Neuronal stem cell (in vitro differentiated cells): Measurements from ENCODE around the gene MS4A18.
A peak's percentile ranks its signal among the peaks of the same experiment; 100 is the strongest.

Source experiments
- DNase-seq: peaks from one replicate; pipeline ENCODE4 v3.0.0-alpha.2; 2013; ENCODE audit warnings: low spot score
- H2AFZ ChIP-seq: one replicate; pipeline ENCODE4 v1.6.1; 2013; ENCODE audit warnings: mild to moderate bottlenecking, low read length, inconsistent platforms
- H2AK5ac ChIP-seq: 2 replicates; pipeline ENCODE4 v1.6.1; 2013; ENCODE audit warnings: low read depth, mild to moderate bottlenecking, inconsistent platforms, low read length, moderate library complexity, mixed read lengths
- H2BK120ac ChIP-seq: 2 replicates; pipeline ENCODE4 v1.6.1; 2013; ENCODE audit warnings: low read depth, mild to moderate bottlenecking, inconsistent platforms, low read length, moderate library complexity, mixed read lengths
- H2BK12ac ChIP-seq: one replicate; pipeline ENCODE4 v1.6.1; 2013; ENCODE audit warnings: low read length, inconsistent platforms
- H2BK15ac ChIP-seq: 2 replicates; pipeline ENCODE4 v1.6.1; 2013; ENCODE audit warnings: mild to moderate bottlenecking, low read length, inconsistent platforms, mixed read lengths
- H2BK5ac ChIP-seq: one replicate; pipeline ENCODE4 v1.6.1; 2013; ENCODE audit warnings: inconsistent platforms, mild to moderate bottlenecking, low read length, moderate library complexity
- H3K14ac ChIP-seq: one replicate; pipeline ENCODE4 v1.6.1; 2013; ENCODE audit warnings: low read length, inconsistent platforms
- H3K18ac ChIP-seq: 2 replicates; pipeline ENCODE4 v1.6.1; 2013; ENCODE audit warnings: low read length, inconsistent platforms
- H3K23ac ChIP-seq: 2 replicates; pipeline ENCODE4 v1.6.1; 2013; ENCODE audit warnings: low read depth, mild to moderate bottlenecking, mixed read lengths, low read length, inconsistent platforms; ENCODE audit not compliant: poor library complexity
- H3K27ac ChIP-seq: replicated peaks from 3 replicates; pipeline ENCODE4 v1.5.1; 2013; ENCODE audit warnings: low read length, inconsistent platforms
- H3K27me3 ChIP-seq, 3 experiments: 2 replicates each; pipeline ENCODE4 v1.6.1; 2013; ENCODE audit warnings: low read length in 3 of 3, mild to moderate bottlenecking in 2 of 3, inconsistent platforms in 1 of 3, low read depth in 1 of 3, mixed read lengths in 1 of 3, moderate library complexity in 1 of 3; ENCODE audit not compliant: control insufficient read depth in 3 of 3, insufficient read depth in 3 of 3
- H3K36me3 ChIP-seq, 2 donors: replicated peaks in 1 of 2; 2 replicates each; pipeline ENCODE4 v1.6.1; 2013; ENCODE audit warnings: low read length in 2 of 2; ENCODE audit not compliant: control insufficient read depth in 2 of 2, insufficient read depth in 2 of 2
- H3K4ac ChIP-seq: 2 replicates; pipeline ENCODE4 v1.6.1; 2013; ENCODE audit warnings: inconsistent platforms, mild to moderate bottlenecking, low read length, moderate library complexity
- H3K4me1 ChIP-seq, 2 donors: 1 replicate in 1 of 2; 2 replicates in 1 of 2; pipeline ENCODE4 v1.6.1; 2013; ENCODE audit warnings: low read length in 2 of 2, low read depth in 1 of 2; ENCODE audit not compliant: control insufficient read depth in 2 of 2, insufficient read depth in 1 of 2
- H3K4me2 ChIP-seq: one replicate; pipeline ENCODE4 v1.6.1; 2013; ENCODE audit warnings: mild to moderate bottlenecking, low read length, inconsistent platforms; ENCODE audit not compliant: insufficient read depth, poor library complexity, severe bottlenecking
- H3K4me3 ChIP-seq, 2 donors: 2 replicates each; pipeline ENCODE4 v1.5.1; 2013; ENCODE audit warnings: low read length in 2 of 2, mild to moderate bottlenecking in 2 of 2, inconsistent platforms in 1 of 2, moderate library complexity in 1 of 2
- H3K79me1 ChIP-seq: one replicate; pipeline ENCODE4 v1.6.1; 2013; ENCODE audit warnings: low read depth, mild to moderate bottlenecking, inconsistent platforms, low read length, moderate library complexity
- H3K9ac ChIP-seq: one replicate; pipeline ENCODE4 v1.6.1; 2013; ENCODE audit warnings: mild to moderate bottlenecking, low read depth, low read length, inconsistent platforms; ENCODE audit not compliant: poor library complexity
- H3K9me3 ChIP-seq, 2 donors: replicated peaks in 1 of 2; 2 replicates each; pipeline versions ENCODE3 to v1.6.1; 2013; ENCODE audit warnings: low read length in 2 of 2, mild to moderate bottlenecking in 2 of 2, inconsistent platforms in 1 of 2, low read depth in 1 of 2, mixed read lengths in 1 of 2, moderate library complexity in 1 of 2; ENCODE audit not compliant: control insufficient read depth in 2 of 2, insufficient read depth in 1 of 2
- H4K8ac ChIP-seq: one replicate; pipeline ENCODE4 v1.6.1; 2013; ENCODE audit warnings: low read depth, mild to moderate bottlenecking, inconsistent platforms, low read length, moderate library complexity
- H4K91ac ChIP-seq: one replicate; pipeline ENCODE4 v1.6.1; 2013; ENCODE audit warnings: low read length, low read depth, mild to moderate bottlenecking, inconsistent platforms; ENCODE audit not compliant: poor library complexity
- WGBS, 2 donors: extraction: QIAGEN DNeasy Blood & Tissue Kit; methylation state at CpG; one replicate each; pipeline ENCODE4 v1.1.7; 2013; ENCODE audit warnings: missing lambda C conversion rate in 2 of 2, mixed read lengths in 1 of 2; ENCODE audit not compliant: insufficient read length in 2 of 2, insufficient replicate concordance in 1 of 2; ENCODE audit errors: extremely low coverage in 2 of 2; 5-methylcytosine and 5-hydroxymethylcytosine counted together

Gene MS4A18

DNA sequence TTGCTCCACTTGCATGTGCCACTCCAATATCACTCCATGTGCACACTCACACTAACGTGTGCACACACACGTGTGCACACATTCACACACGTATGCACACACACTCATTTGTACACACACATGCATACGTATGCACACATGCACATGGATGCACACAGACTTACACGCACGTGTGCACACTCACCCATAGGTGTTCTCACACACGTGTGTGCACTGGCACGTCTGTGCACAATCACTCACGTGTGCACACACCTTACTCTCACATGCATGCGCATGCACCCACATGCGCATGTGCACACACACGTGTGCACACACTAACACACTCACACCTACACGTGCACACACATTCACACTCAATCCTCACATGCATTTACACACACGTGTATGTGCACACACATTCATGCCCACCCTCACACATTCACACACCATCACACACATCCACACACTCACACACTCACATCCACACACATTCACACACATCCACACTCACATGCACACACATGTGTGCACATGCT lies 22.9 kb downstream of the MS4A18 start:
- Histone ChIP-seq H3K4me2 (no peak overlapping the region), H2BK15ac (no peak overlapping the region), H2AK5ac (no peak overlapping the region), H3K27me3 (peaks cover 0 to 3% (median 0%) of the 10 kb centered on the region in 3 experiments), H2BK120ac (no peak overlapping the region), H3K9ac (no peak overlapping the region), H3K14ac (no peak overlapping the region), H2BK12ac (no peak overlapping the region), H3K9me3 (peaks cover 0 to 8% of the 10 kb centered on the region in 2 donors), H3K4me1 (peaks cover 0 to 3% of the 10 kb centered on the region in 2 donors), H3K4ac (no peak overlapping the region), H2BK5ac (no peak overlapping the region), H3K23ac (peak overlapping the region; percentile 9), H2AFZ (no peak overlapping the region), H4K8ac (no peak overlapping the region), H4K91ac (no peak overlapping the region), H3K27ac (no peak overlapping the region), H3K36me3 (peaks cover 0 to 2% of the 10 kb centered on the region in 2 donors), H3K79me1 (no peaks in the 10 kb centered on the region), H3K18ac (no peak overlapping the region), H3K4me3 (peak overlapping the region in 1 of 2 donors; percentile 70)
- no peak for DNase-seq
- no CpG with 5 or more reads among the region's 14 CpGs for WGBS, 2 donors

GRCh38 chr11:60748225-60748624 lies 23.7 kb downstream of the MS4A18 start:
- Histone ChIP-seq H4K91ac (no peak overlapping the region), H3K18ac (no peak overlapping the region), H3K36me3 (peaks cover 0 to 2% of the 10 kb centered on the region in 2 donors), H3K9me3 (peaks cover 0 to 8% of the 10 kb centered on the region in 2 donors), H3K4me1 (peaks cover 0 to 3% of the 10 kb centered on the region in 2 donors), H3K4me2 (no peak overlapping the region), H3K4me3 (no peak overlapping the region), H3K23ac (no peak overlapping the region), H3K4ac (no peak overlapping the region), H3K9ac (no peak overlapping the region), H3K27me3 (peaks cover 0 to 3% (median 0%) of the 10 kb centered on the region in 3 experiments), H2BK5ac (no peak overlapping the region), H3K14ac (no peak overlapping the region), H4K8ac (no peak overlapping the region), H2AFZ (no peak overlapping the region), H2BK12ac (no peak overlapping the region), H2BK120ac (no peak overlapping the region), H2AK5ac (no peak overlapping the region), H3K79me1 (no peaks in the 10 kb centered on the region), H2BK15ac (no peak overlapping the region), H3K27ac (no peak overlapping the region)
- no peak for DNase-seq
- no CpG with 5 or more reads among the region's 17 CpGs for WGBS, 2 donors

GRCh38 chr11:60748821-60749220 lies 24.3 kb downstream of the MS4A18 start:
- H3K27me3 ChIP-seq, result peaks cover 0 to 3% (median 0%) of the 10 kb centered on the region in 3 experiments
- H3K9ac ChIP-seq, result no peak overlapping the region
- H2AK5ac ChIP-seq, result no peak overlapping the region
- H4K91ac ChIP-seq, result no peak overlapping the region
- no peak overlapping the region for H2BK15ac ChIP-seq
- no peak overlapping the region for H3K4ac ChIP-seq
- no peak overlapping the region for H3K4me2 ChIP-seq
- peaks cover 0 to 6% of the 10 kb centered on the region in 2 donors for H3K9me3 ChIP-seq
- no peak overlapping the region for H2BK12ac ChIP-seq
- H3K4me3 ChIP-seq, result no peak overlapping the region
- no peak for DNase-seq
- no peak overlapping the region for H3K18ac ChIP-seq
- no peak overlapping the region for H4K8ac ChIP-seq
- peaks cover 0 to 3% of the 10 kb centered on the region in 2 donors for H3K4me1 ChIP-seq
- peaks cover 0 to 2% of the 10 kb centered on the region in 2 donors for H3K36me3 ChIP-seq
- no peak overlapping the region for H2BK120ac ChIP-seq
- no peak overlapping the region for H2AFZ ChIP-seq
- H3K79me1 ChIP-seq, result no peaks in the 10 kb centered on the region
- no peak overlapping the region for H3K23ac ChIP-seq
- no peak overlapping the region for H3K27ac ChIP-seq
- no CpG with 5 or more reads among the region's 8 CpGs for WGBS, 2 donors
- H2BK5ac ChIP-seq, result no peak overlapping the region
- H3K14ac ChIP-seq, result no peak overlapping the region

- Histone ChIP-seq H2AFZ (no peak overlapping the region), H3K4me3 (no peak overlapping the region), H2BK120ac (no peak overlapping the region), H3K4me2 (no peak overlapping the region), H2BK12ac (no peak overlapping the region), H2BK15ac (no peak overlapping the region), H3K14ac (no peak overlapping the region), H4K8ac (no peak overlapping the region), H3K18ac (no peak overlapping the region), H4K91ac (no peak overlapping the region), H3K27me3 (peaks cover 0 to 3% (median 0%) of the 10 kb centered on the region in 3 experiments), H3K4me1 (peaks cover 0 to 3% of the 10 kb centered on the region in 2 donors), H3K27ac (no peak overlapping the region), H2BK5ac (no peak overlapping the region), H3K36me3 (peaks cover 0 to 2% of the 10 kb centered on the region in 2 donors), H3K23ac (no peak overlapping the region), H3K9me3 (peaks cover 0 to 6% of the 10 kb centered on the region in 2 donors), H3K79me1 (no peaks in the 10 kb centered on the region), H2AK5ac (no peak overlapping the region), H3K4ac (no peak overlapping the region), H3K9ac (no peak overlapping the region)
- no peak for DNase-seq
- WGBS, 2 donors, result no CpG with 5 or more reads among the region's 3 CpGs
Measured at GRCh38 chr11:60750911-60751310, 26.4 kb downstream of the MS4A18 start.
